HG03439 (cell line): Measurements from ENCODE around the gene SMIM34.
"Not testable (repeated sequence)": the region's sequence is repeated elsewhere in the genome, so short reads cannot be mapped to it uniquely, and the experiment has no call there.

ENCODE experiments used
- ATAC-seq: cut with Tn5 transposase; IDR thresholded peaks from one replicate; pipeline ENCODE4 v1.9.1; 2021; ENCODE audit warnings: mild to moderate bottlenecking, moderate library complexity; ENCODE audit not compliant: unreplicated experiment

Gene SMIM34

GRCh38 chr21:34423805-34424204 lies at the start of gene SMIM34:
SMIM34 (minus strand) TSS chr21:34423951; CDS start chr21:34423839, 112 bp downstream.
- not testable (repeated sequence) for ATAC-seq

DNA sequence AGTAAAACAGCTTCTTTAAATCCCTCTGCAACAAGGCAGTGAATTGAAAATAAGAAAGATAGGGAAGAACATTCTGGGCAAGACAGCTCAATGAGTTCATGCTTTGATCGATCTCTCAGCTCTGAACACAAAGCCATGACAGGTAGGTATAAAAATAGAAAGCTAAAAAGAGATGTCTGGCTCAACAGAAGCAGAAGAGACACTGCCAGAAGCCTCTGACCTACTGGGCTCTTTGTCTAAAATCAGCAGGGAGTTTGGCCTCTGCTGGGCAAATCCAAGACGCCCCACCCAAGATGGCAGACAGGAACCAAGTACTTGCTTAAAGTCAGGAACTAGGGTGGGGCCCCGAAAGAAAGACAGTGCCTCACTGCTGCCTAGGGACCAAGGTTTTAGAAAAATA lies 43.6 kb upstream of the SMIM34 start:
- ATAC-seq: not testable (repeated sequence)

- ATAC-seq: not testable (repeated sequence)
Measured at GRCh38 chr21:34459426-34459825, 35.7 kb upstream of the SMIM34 start.

- ATAC-seq: not testable (repeated sequence)
Measured at GRCh38 chr21:34458266-34458665, 34.5 kb upstream of the SMIM34 start.

GRCh38 chr21:34456180-34456579 lies 32.4 kb upstream of the SMIM34 start:
- ATAC-seq: not testable (repeated sequence)

- ATAC-seq: not testable (repeated sequence)
Measured at GRCh38 chr21:34455628-34456027, 31.9 kb upstream of the SMIM34 start.

- not testable (repeated sequence) for ATAC-seq
Measured at GRCh38 chr21:34447018-34447417, 23.3 kb upstream of the SMIM34 start.

- not testable (repeated sequence) for ATAC-seq
Measured at GRCh38 chr21:34443486-34443885, 19.7 kb upstream of the SMIM34 start.

- not testable (repeated sequence) for ATAC-seq
Measured at GRCh38 chr21:34429710-34430109, 6.0 kb upstream of the SMIM34 start.

DNA sequence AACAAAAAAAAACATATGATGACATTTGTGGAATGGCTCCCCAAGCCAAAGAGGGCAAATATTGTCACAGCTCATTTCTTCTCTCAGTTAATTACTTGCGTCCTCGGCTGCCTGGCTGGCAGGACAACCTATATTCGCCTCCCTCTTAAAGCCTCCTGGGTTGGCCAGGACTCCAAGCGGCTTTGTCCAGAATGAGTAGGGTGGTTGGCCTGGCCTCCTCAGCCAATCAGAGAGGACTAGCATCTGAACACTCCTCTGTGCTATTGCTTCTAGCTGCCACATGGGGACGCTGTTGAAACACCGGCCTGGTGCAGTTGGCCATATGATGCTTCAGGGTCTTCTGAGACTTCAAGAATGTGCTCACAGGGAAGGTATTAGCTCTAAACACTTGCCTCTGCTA lies 4.7 kb upstream of the SMIM34 start:
- not testable (repeated sequence) for ATAC-seq

- not testable (repeated sequence) for ATAC-seq
Measured at GRCh38 chr21:34427339-34427738, 3.6 kb upstream of the SMIM34 start.

DNA sequence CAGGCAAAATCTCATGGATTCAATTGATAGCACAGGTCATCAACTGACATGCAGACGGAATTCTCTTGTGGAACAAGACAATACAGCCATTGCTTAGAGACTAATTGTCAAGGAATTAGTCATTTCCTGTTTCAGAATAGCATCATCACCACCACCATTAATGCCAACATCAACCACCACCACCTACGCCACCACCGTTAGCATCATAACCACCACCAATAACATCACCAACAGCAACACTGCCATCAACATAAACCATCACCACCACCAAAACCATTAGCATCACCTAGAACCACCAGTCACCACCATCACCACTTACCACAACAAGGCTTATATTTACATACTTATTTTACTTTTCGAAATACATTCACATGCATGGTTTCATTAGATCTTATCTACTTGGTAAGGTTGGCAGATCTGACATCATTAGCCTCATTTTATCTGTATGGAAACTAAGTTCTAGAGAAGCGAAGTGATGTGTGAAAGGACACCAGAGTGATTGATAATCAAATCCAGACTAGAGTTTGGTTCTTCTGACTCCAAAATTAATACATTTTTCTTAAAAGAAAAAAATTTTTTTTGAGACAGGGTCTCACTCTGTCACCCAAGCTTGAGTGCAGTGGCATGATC lies 6.2 kb downstream of the SMIM34 start:
- not testable (repeated sequence) for ATAC-seq

- ATAC-seq: not testable (repeated sequence)
Measured at GRCh38 chr21:34407294-34407693, 16.5 kb downstream of the SMIM34 start.

DNA sequence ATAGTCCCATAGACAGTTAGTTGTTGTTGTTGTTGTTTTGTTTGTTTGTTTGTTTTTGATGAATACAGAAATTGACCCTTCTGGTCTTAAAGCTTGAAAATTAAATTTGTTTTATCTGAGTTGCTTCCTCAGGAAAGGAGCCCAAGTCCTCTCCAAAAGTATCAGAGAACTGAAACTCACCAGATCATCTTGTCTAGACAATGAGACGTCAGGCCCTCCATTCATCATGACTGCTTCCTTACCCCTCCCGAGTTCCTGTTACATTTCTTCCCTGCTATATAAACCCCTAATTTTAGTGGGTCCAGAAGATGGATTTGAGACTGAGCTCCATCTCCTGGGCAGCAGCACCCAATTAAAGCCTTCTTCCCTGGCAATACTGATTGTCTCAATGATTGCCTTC lies 17.1 kb downstream of the SMIM34 start:
- not testable (repeated sequence) for ATAC-seq

DNA sequence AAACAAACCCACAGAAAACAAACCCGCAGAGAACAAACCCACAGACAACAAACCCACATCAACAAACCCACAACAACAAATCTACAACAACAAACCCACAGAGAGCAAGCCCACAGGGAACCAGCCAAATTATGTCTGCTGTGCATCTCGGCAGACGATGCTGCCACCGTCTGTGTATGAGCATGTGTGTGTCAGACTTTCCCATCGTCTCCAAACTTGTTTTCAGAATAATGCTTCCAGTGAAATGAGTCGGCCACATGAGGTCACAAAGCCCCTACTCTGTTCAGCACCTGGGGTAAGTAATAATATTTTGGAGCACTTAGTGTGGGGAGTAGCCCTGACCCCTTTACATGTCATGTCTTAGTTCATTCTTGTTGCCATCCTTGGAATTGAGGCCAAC lies 17.6 kb downstream of the SMIM34 start:
- ATAC-seq: not testable (repeated sequence)

DNA sequence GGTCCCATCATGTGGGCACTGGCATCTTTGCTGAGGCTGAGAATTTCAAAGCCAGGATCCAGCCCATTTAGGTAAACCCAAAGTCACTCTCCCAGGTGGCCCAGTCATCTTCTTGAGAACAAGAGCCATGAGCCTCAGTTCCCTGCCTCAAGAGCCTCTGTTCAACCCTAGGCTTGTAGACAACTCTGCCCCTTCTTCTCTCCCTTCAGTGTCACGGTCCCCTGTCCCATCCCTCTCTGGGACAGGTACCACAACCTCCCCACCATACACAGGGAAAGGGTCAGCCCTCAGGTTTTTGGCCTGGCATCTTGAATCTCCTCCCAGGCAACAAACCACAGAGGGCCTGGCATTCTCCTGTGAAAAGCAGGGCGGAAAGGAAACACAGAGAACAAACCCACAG lies 18.1 kb downstream of the SMIM34 start:
- not testable (repeated sequence) for ATAC-seq

DNA sequence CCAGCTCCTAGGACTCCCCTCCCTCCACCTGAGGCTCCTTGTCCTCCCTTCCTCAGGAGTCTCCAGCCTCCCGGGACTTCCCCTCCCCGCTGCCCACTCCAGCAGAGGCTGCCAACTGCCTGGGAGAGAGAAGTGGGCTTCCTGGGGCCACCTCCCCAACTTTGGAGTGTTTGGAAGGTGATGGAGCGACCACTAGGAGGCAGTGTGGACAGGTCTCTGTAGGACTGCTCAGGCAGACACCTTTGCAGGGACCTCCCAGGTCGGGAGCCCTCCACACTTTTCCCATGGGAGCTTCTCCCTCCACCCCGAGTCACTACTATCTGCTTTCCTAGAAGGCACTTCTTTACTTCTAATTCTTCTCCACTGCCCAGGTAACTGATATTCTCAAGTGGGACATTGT lies 19.0 kb downstream of the SMIM34 start:
- not testable (repeated sequence) for ATAC-seq

- not testable (repeated sequence) for ATAC-seq
Measured at GRCh38 chr21:34400522-34400921, 23.2 kb downstream of the SMIM34 start.

DNA sequence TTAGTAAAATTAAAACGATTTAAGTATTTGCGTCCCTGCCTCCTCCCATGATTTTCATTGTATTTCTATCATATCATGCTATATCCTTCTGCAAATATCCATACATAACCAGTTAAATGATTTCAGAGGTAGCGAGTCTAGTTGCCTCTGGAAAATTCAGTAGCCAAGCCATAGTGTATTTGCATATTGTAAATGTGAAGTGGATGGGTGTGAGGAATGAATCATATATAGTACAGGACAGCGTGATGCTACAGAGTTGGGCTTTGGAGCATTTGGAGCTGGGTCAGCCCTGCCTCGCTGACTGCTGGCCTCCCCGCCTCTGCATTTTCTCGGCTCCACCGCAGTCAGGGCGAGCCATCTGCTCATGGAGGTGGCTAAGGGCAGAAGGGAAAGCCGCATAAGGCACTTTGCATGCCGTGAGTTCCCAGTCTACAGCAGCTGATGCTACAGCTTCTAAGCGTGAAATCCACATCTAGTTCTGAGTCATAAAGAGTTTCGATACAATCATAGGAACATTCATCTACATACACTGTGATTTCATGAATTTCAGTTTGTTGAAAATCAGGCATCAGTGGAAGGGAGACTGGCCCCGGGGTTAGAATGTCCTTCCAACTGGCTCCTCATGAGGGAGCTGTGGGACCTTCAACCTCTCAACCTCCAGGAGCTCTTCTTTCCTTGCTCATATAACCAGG lies 39.9 kb downstream of the SMIM34 start:
- ATAC-seq: peak; percentile 89

GRCh38 chr21:34383138-34383537 lies 40.6 kb downstream of the SMIM34 start:
- not testable (repeated sequence) for ATAC-seq

- peak; percentile 65 for ATAC-seq
Measured at GRCh38 chr21:34375619-34375972, 48.2 kb downstream of the SMIM34 start.

- ATAC-seq: peak; percentile 95
Measured at GRCh38 chr21:34374940-34375618, 48.7 kb downstream of the SMIM34 start, which contains the start of gene SMIM11. SMIM11 (plus strand) TSS chr21:34375507; CDS start chr21:34379505, 3,998 bp downstream.
